Peyer's patch (tissue), 4 donors: ENCODE data around the gene SNHG17.

Experiments
- CTCF ChIP-seq, 6 experiments: fragments of 450-650 bp in 4 of 6; fragments of 200-600 bp in 2 of 6; sonication (generic) in 1 of 6; IDR thresholded peaks; one replicate each; pipeline ENCODE4 v1.5.1; 2017 to 2019; ENCODE audit warnings: antibody characterized with exemption in 6 of 6, mild to moderate bottlenecking in 3 of 6, moderate library complexity in 1 of 6
- POLR2A ChIP-seq, 2 donors: fragments of 450-650 bp; IDR thresholded peaks; one replicate each; pipeline ENCODE4 v1.5.1; 2017; ENCODE audit warnings: antibody characterized with exemption in 2 of 2, mild to moderate bottlenecking in 2 of 2, moderate library complexity in 2 of 2

GRCh38 chr20:38427655-38428023 lies 7.5 kb downstream of the SNHG17 start:
- TF ChIP-seq CTCF (IDR thresholded peaks at IDR 0.05), result no peak
- TF ChIP-seq POLR2A (IDR thresholded peaks at IDR 0.05), result no peak
